SIG-M5 (cell line): ENCODE data around the gene RGMA.
"Not testable (repeated sequence)": the region's sequence is repeated elsewhere in the genome, so short reads cannot be mapped to it uniquely, and the experiment has no call there.

ENCODE experiments used
- DNase-seq: peaks from one replicate; lab custom pipeline; 2025; lab: John Stamatoyannopoulos, UW

RGMA gene

GRCh38 chr15:93034512-93034911 lies 54.5 kb downstream of the RGMA start:
- DNase-seq = no peak

GRCh38 chr15:93033434-93034045 lies 55.5 kb downstream of the RGMA start:
- DNase-seq = no peak

GRCh38 chr15:93032515-93033206 lies 56.4 kb downstream of the RGMA start:
- DNase-seq = not testable (repeated sequence)

GRCh38 chr15:93031557-93032384 lies 57.2 kb downstream of the RGMA start:
- not testable (repeated sequence) for DNase-seq

- DNase-seq = no peak
Observed at GRCh38 chr15:93031103-93031464, 57.9 kb downstream of the RGMA start.

- DNase-seq = no peak
Observed at GRCh38 chr15:93030430-93031102, 58.4 kb downstream of the RGMA start.

GRCh38 chr15:93029836-93030429 lies 59.1 kb downstream of the RGMA start:
- no peak for DNase-seq

GRCh38 chr15:93029214-93029835 lies 59.7 kb downstream of the RGMA start:
- no peak for DNase-seq

GRCh38 chr15:93028632-93029213 lies 60.3 kb downstream of the RGMA start:
- peak; percentile 84 for DNase-seq

GRCh38 chr15:93028111-93028631 lies 60.8 kb downstream of the RGMA start:
- DNase-seq = no peak

- no peak for DNase-seq
Observed at GRCh38 chr15:93027413-93027812, 61.6 kb downstream of the RGMA start.

- DNase-seq = no peak
Observed at GRCh38 chr15:93026380-93026817, 62.6 kb downstream of the RGMA start.

GRCh38 chr15:93025625-93025982 lies 63.4 kb downstream of the RGMA start:
- no peak for DNase-seq

GRCh38 chr15:93024716-93025624 lies 64.0 kb downstream of the RGMA start:
- no peak for DNase-seq

- DNase-seq = no peak
Observed at GRCh38 chr15:93024293-93024692, 64.7 kb downstream of the RGMA start.

GRCh38 chr15:93020976-93021772 lies 67.8 kb downstream of the RGMA start:
- no peak for DNase-seq

GRCh38 chr15:93019971-93020370 lies 69.0 kb downstream of the RGMA start:
- DNase-seq = no peak

GRCh38 chr15:93019090-93019489 lies 69.9 kb downstream of the RGMA start:
- no peak for DNase-seq

- DNase-seq = no peak
Observed at GRCh38 chr15:93018574-93018973, 70.4 kb downstream of the RGMA start.
